GM12878 (cell line): ENCODE results near the gene SNX15.

Experiments
- CTCF ChIP-seq, 3 experiments: IDR thresholded peaks in 2 of 3; conservative IDR thresholded peaks in 1 of 3; 2 replicates each; pipeline ENCODE4 v1.5.1; 2011; ENCODE audit warnings: low read depth in 3 of 3, low read length in 3 of 3, mild to moderate bottlenecking in 3 of 3, control low read depth in 2 of 3, moderate library complexity in 2 of 3, inconsistent platforms in 1 of 3, mixed read lengths in 1 of 3; ENCODE audit not compliant: control insufficient read depth in 2 of 3, insufficient read depth in 1 of 3; ENCODE audit errors: extremely low read depth in 1 of 3
- POLR2A ChIP-seq: IDR thresholded peaks from 2 replicates; pipeline ENCODE4 v1.6.1; 2011; ENCODE audit warnings: low read depth, mild to moderate bottlenecking, low read length
- RAD21 ChIP-seq: IDR thresholded peaks from 2 replicates; pipeline ENCODE4 v1.6.1; 2011; ENCODE audit warnings: mild to moderate bottlenecking, low read depth, low read length, moderate library complexity; ENCODE audit not compliant: insufficient read depth

DNA sequence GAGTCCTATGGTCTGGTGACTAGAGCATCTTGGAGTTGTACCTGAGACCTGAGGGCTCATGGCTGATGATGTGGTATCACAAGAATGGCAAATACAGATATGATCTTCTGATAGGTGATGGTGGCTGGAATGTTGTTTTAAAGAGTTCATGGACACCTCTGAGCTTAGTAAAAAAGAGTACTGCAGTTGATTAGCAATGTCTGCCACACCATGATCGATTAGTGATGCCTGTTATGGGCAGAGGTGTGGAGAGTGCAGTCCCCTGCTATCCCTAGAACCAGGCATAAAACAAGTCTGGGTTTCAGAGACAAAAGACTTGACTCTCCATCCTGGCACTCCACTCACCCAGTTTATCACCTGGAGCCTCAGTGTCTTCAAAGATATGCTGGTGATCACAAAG, 29.1 kb upstream of the SNX15 start:
- no peak for TF ChIP-seq CTCF (IDR thresholded peaks at IDR 0.05 in 2 of 3, conservative IDR thresholded peaks at IDR 0.05 in 1 of 3; ENCODE audit: control insufficient read depth in 2 of 3, extremely low read depth in 1 of 3, insufficient read depth in 1 of 3, low read depth in 3 of 3, low read length in 3 of 3)
- no peak for TF ChIP-seq RAD21
- no peak for TF ChIP-seq POLR2A
